K562 (cell line): ENCODE measurements around the gene TAMALIN. TPM values are rescaled to one million over a fixed set of nuclear protein-coding genes. Genes with fewer than 3 reads are reported as not detected.
A peak's percentile ranks its signal among the peaks of the same experiment; 100 is the strongest.

Source experiments
- ATF1 ChIP-seq, 2 experiments: fragments of 450-650 bp in 1 of 2; IDR thresholded peaks; 2 replicates each; pipeline ENCODE4 v1.6.1; 2016; ENCODE audit warnings: missing compliant biosample characterization in 1 of 2, missing genetic modification characterization in 1 of 2
- BHLHE40 ChIP-seq: IDR thresholded peaks from 2 replicates; pipeline ENCODE4 v1.6.1; 2011; ENCODE audit warnings: low read length, improper control_type of control experiment
- CBFA2T2 ChIP-seq: fragments of 450-650 bp; conservative IDR thresholded peaks from 2 replicates; pipeline ENCODE4 v1.6.1; 2017; ENCODE audit warnings: mild to moderate bottlenecking
- JUN ChIP-seq, 2 experiments: sonication (generic) in 1 of 2; formaldehyde crosslinking in 1 of 2; IDR thresholded peaks; 2 replicates each; pipeline versions ENCODE4 v1.6.1 to v1.8.0; 2012 to 2022; ENCODE audit warnings: borderline replicate concordance in 2 of 2, mild to moderate bottlenecking in 2 of 2, improper control_type of control experiment in 1 of 2, low read depth in 1 of 2, low read length in 1 of 2, missing genetic modification reagents in 1 of 2
- RAD51 ChIP-seq: fragments of 450-650 bp; IDR thresholded peaks from 2 replicates; pipeline ENCODE4 v1.7.1; 2016; ENCODE audit warnings: low read depth, mild to moderate bottlenecking, borderline replicate concordance
- SRSF7 ChIP-seq: fragments of 200-400 bp; formaldehyde crosslinking; optimal IDR thresholded peaks from 2 replicates; pipeline ENCODE3; 2017; ENCODE audit warnings: mild to moderate bottlenecking, low read depth, low read length
- STAT5B ChIP-seq: fragments of 250-450 bp; sonication (Bioruptor Pico); IDR thresholded peaks from 2 replicates; pipeline ENCODE4 v1.8.0; 2021; ENCODE audit warnings: mild to moderate bottlenecking, inconsistent platforms
- TBP ChIP-seq: optimal IDR thresholded peaks from 2 replicates; pipeline ENCODE3; 2011; ENCODE audit warnings: low read depth, low read length, improper control_type of control experiment
- TOE1 ChIP-seq, 2 experiments: fragments of 450-650 bp in 1 of 2; sonication (generic) in 1 of 2; formaldehyde crosslinking in 1 of 2; IDR thresholded peaks; 2 replicates each; pipeline versions ENCODE4 v1.7.1 to v1.8.0; 2016 to 2022; ENCODE audit warnings: borderline replicate concordance in 2 of 2, mild to moderate bottlenecking in 2 of 2, antibody characterized with exemption in 1 of 2, inconsistent platforms in 1 of 2, low read depth in 1 of 2, missing genetic modification reagents in 1 of 2, moderate library complexity in 1 of 2
- ZNF589 ChIP-seq: fragments of 200-800 bp; sonication (Bioruptor generic); IDR thresholded peaks from 2 replicates; pipeline ENCODE4 v1.6.1; 2016; ENCODE audit warnings: low read depth, missing genetic modification characterization, missing compliant biosample characterization
- ZNF644 ChIP-seq: fragments of 200-800 bp; sonication (Bioruptor generic); IDR thresholded peaks from 2 replicates; pipeline ENCODE4 v1.6.1; 2016; ENCODE audit warnings: low read depth, missing genetic modification characterization, missing compliant biosample characterization
- polyA plus RNA-seq, 8 experiments: library from polyadenylated mRNA; depleted of rRNA in 4 of 8; stranded (reverse) in 5 of 8; unstranded in 3 of 8; fragments of >200 nt; fragmentation: Nextera tagmentation in 2 of 8; fragmentation: Illumina TruSeq in 1 of 8; extraction: Ambion mirVana in 2 of 8; extraction: Trizol in 1 of 8; gene quantifications; 2 replicates each; pipeline versions ENCODE4 v1.2.1 to v1.2.3, GENCODE V29; 2011 to 2014; ENCODE audit warnings: inconsistent platforms in 1 of 8, missing spikeins in 1 of 8
- total RNA-seq, 7 experiments: library from RNA; depleted of rRNA in 6 of 7; stranded (reverse); fragments of >200 nt in 6 of 7; fragmentation: Illumina TruSeq in 2 of 7; extraction: Trizol in 2 of 7; gene quantifications; 2 replicates each; pipeline versions ENCODE4 v1.2.1 to v1.2.3, GENCODE V29; 2011 to 2021; ENCODE audit warnings: low replicate concordance in 1 of 7
- TF ChIP-seq, protein P1 (sequence below): fragments of 450-650 bp; formaldehyde crosslinking; IDR thresholded peaks from 2 replicates; pipeline ENCODE4 v1.4.0; 2022; ENCODE audit warnings: missing genetic modification characterization
- TF ChIP-seq, protein P2 (sequence below): fragments of 450-650 bp; formaldehyde crosslinking; IDR thresholded peaks from 2 replicates; pipeline ENCODE4 v1.4.0; 2020; ENCODE audit warnings: mild to moderate bottlenecking, mixed read lengths

TAMALIN gene
- total and polyA plus RNA-seq, 9 of the 15 experiments (the other 6 are each of a cell fraction or from before 2014, with no cell fraction given): 0.74 to 2.2 (median 1.5) TPM; not detected in 2

DNA sequence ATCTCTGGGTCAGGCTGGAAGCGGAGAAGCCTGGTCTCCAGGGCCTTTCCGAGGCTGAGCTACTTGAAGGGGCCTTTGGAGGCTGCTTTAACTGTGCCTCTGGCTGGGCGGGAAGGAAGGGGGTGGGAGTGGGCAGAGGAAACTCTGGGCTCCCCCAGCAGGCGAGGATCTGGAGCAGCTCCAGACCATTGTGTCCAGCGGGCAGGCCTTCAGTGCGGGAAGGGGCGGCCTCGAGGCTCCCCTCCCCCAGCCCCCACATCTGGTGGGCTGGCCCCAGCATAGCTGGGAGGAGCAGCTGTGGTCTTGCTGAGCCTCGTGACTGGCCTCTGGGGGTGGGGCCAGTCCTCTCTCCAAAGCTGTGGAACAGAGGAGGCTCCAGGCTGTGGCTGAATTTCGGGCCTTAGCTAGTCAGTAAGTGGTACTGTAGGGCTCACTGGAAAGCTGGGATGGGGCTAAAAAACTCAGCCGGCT lies 3.4 kb downstream of the TAMALIN start (continued):
- TF ChIP-seq SRSF7 (no peak), CBFA2T2 (0 out of 2 replicates have a peak, but pooled peaks have one; percentile 26), RAD51 (peak; percentile 78), STAT5B (CRISPR knock-in tag) (no peak), BHLHE40 (peak; percentile 59; the same call in 1 of the 2 replicates), ZNF644 (tag) (0 out of 2 replicates have a peak, but pooled peaks have one; percentile 27), ATF1 (CRISPR knock-in tag; IDR thresholded peaks at IDR 0.05) (no peak), ATF1 (tag; IDR thresholded peaks at IDR 0.05) (peak; percentile 43; the same call in 1 of the 2 replicates), TBP (no peak), JUN (IDR thresholded peaks at IDR 0.05; ENCODE audit: borderline replicate concordance, low read depth, low read length) (0 out of 2 replicates have a peak, but pooled peaks have one; percentile 17), JUN (CRISPR knock-in tag; IDR thresholded peaks at IDR 0.05; ENCODE audit: borderline replicate concordance) (no peak), TOE1 (IDR thresholded peaks at IDR 0.05; ENCODE audit: borderline replicate concordance) (peak; percentile 81; the same call in 1 of the 2 replicates), TOE1 (CRISPR knock-in tag; IDR thresholded peaks at IDR 0.05; ENCODE audit: borderline replicate concordance, low read depth) (no peak), ZNF589 (no peak)
- TF ChIP-seq, protein P1, sequence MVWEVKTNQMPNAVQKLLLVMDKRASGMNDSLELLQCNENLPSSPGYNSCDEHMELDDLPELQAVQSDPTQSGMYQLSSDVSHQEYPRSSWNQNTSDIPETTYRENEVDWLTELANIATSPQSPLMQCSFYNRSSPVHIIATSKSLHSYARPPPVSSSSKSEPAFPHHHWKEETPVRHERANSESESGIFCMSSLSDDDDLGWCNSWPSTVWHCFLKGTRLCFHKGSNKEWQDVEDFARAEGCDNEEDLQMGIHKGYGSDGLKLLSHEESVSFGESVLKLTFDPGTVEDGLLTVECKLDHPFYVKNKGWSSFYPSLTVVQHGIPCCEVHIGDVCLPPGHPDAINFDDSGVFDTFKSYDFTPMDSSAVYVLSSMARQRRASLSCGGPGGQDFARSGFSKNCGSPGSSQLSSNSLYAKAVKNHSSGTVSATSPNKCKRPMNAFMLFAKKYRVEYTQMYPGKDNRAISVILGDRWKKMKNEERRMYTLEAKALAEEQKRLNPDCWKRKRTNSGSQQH (CRISPR knock-in tag): no peak
- TF ChIP-seq, protein P2, sequence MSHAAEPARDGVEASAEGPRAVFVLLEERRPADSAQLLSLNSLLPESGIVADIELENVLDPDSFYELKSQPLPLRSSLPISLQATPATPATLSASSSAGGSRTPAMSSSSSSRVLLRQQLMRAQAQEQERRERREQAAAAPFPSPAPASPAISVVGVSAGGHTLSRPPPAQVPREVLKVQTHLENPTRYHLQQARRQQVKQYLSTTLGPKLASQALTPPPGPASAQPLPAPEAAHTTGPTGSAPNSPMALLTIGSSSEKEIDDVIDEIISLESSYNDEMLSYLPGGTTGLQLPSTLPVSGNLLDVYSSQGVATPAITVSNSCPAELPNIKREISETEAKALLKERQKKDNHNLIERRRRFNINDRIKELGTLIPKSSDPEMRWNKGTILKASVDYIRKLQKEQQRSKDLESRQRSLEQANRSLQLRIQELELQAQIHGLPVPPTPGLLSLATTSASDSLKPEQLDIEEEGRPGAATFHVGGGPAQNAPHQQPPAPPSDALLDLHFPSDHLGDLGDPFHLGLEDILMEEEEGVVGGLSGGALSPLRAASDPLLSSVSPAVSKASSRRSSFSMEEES (CRISPR knock-in tag): peak; percentile 74
